GM19467 (cell line): ENCODE results near the gene PTPRJ.
"Not testable (repeated sequence)": the region's sequence is repeated elsewhere in the genome, so short reads cannot be mapped to it uniquely, and the experiment has no call there.

Experiments used
- ATAC-seq: cut with Tn5 transposase; IDR thresholded peaks from one replicate; pipeline ENCODE4 v1.9.1; 2021; ENCODE audit warnings: mild to moderate bottlenecking, moderate library complexity; ENCODE audit not compliant: unreplicated experiment

The PTPRJ gene

GRCh38 chr11:48148749-48149148 lies 168.4 kb downstream of the PTPRJ start:
- ATAC-seq, result no peak

- no peak for ATAC-seq
Observed at GRCh38 chr11:48150213-48150612, 169.9 kb downstream of the PTPRJ start.

GRCh38 chr11:48154151-48154550 lies 173.8 kb downstream of the PTPRJ start:
- no peak for ATAC-seq

- no peak for ATAC-seq
Observed at GRCh38 chr11:48161951-48162884, 181.9 kb downstream of the PTPRJ start.

- ATAC-seq, result no peak
Observed at GRCh38 chr11:48162885-48163268, 182.5 kb downstream of the PTPRJ start.

- ATAC-seq, result no peak
Observed at GRCh38 chr11:48163360-48164100, 183.2 kb downstream of the PTPRJ start.

- ATAC-seq, result no peak
Observed at GRCh38 chr11:48164836-48165235, 184.5 kb downstream of the PTPRJ start.

GRCh38 chr11:48165426-48165825 lies 185.1 kb downstream of the PTPRJ start:
- no peak for ATAC-seq

- no peak for ATAC-seq
Observed at GRCh38 chr11:48167380-48167779, 187.0 kb downstream of the PTPRJ start.

- no peak for ATAC-seq
Observed at GRCh38 chr11:48168815-48169214, 188.5 kb downstream of the PTPRJ start.

GRCh38 chr11:48169259-48169658 lies 188.9 kb downstream of the PTPRJ start:
- no peak for ATAC-seq

- ATAC-seq, result no peak
Observed at GRCh38 chr11:48169717-48170116, 189.4 kb downstream of the PTPRJ start.

- no peak for ATAC-seq
Observed at GRCh38 chr11:48170241-48171233, 190.2 kb downstream of the PTPRJ start.

GRCh38 chr11:48172818-48173609 lies 192.7 kb downstream of the PTPRJ start:
- ATAC-seq, result no peak

- ATAC-seq, result no peak
Observed at GRCh38 chr11:48177661-48178060, 197.3 kb downstream of the PTPRJ start.

- ATAC-seq, result no peak
Observed at GRCh38 chr11:48180627-48181026, 200.3 kb downstream of the PTPRJ start.

- no peak for ATAC-seq
Observed at GRCh38 chr11:48182860-48183526, 202.6 kb downstream of the PTPRJ start.

GRCh38 chr11:48184452-48184851 lies 204.1 kb downstream of the PTPRJ start:
- no peak for ATAC-seq

- not testable (repeated sequence) for ATAC-seq
Observed at GRCh38 chr11:48190906-48191654, 210.7 kb downstream of the PTPRJ start.
